ENCODE measurements around the gene GPATCH3.
"Not testable (repeated sequence)": the region's sequence is repeated elsewhere in the genome, so short reads cannot be mapped to it uniquely, and the experiment has no call there.

The GPATCH3 gene

GRCh38 chr1:26887125-26887524 is 13.1 kb downstream of the GPATCH3 start:
- peak; percentile 45 for DNase-seq (ENCODE audit: low read depth)
- no peak overlapping the region for H3K4me3 ChIP-seq (ENCODE audit: low read depth, low read length)
- peak; percentile 43 for TF ChIP-seq CTCF (IDR thresholded peaks at IDR 0.05; ENCODE audit: insufficient read depth, low read depth, low read length, missing control alignments)

- DNase-seq (ENCODE audit: low read depth) = no peak
- H3K4me3 ChIP-seq (ENCODE audit: low read depth, low read length) = no peak overlapping the region
- TF ChIP-seq CTCF (IDR thresholded peaks at IDR 0.05; ENCODE audit: insufficient read depth, low read depth, low read length, missing control alignments) = no peak
Observed at GRCh38 chr1:26882696-26883463, 17.4 kb downstream of the GPATCH3 start.

GRCh38 chr1:26881611-26882010 is 18.7 kb downstream of the GPATCH3 start:
- not testable (repeated sequence) for H3K4me3 ChIP-seq (ENCODE audit: low read depth, low read length); DNase-seq (ENCODE audit: low read depth)

GRCh38 chr1:26879793-26880192 is 20.5 kb downstream of the GPATCH3 start:
- TF ChIP-seq CTCF (IDR thresholded peaks at IDR 0.05; ENCODE audit: insufficient read depth, low read depth, low read length, missing control alignments) = no peak
- H3K4me3 ChIP-seq (ENCODE audit: low read depth, low read length) = no peak overlapping the region
- no peak for DNase-seq (ENCODE audit: low read depth)

GRCh38 chr1:26877326-26877725 is 22.9 kb downstream of the GPATCH3 start:
- no peak overlapping the region for H3K4me3 ChIP-seq (ENCODE audit: low read depth, low read length)
- DNase-seq (ENCODE audit: low read depth) = no peak
- TF ChIP-seq CTCF (IDR thresholded peaks at IDR 0.05; ENCODE audit: insufficient read depth, low read depth, low read length, missing control alignments) = no peak

GRCh38 chr1:26874896-26875295 is 25.4 kb downstream of the GPATCH3 start:
- no peak for TF ChIP-seq CTCF (IDR thresholded peaks at IDR 0.05; ENCODE audit: insufficient read depth, low read depth, low read length, missing control alignments)
- no peak overlapping the region for H3K4me3 ChIP-seq (ENCODE audit: low read depth, low read length)
- DNase-seq (ENCODE audit: low read depth) = no peak

- DNase-seq (ENCODE audit: low read depth) = not testable (repeated sequence)
Observed at GRCh38 chr1:26873097-26873496, 27.2 kb downstream of the GPATCH3 start.

More at GRCh38 chr1:26873097-26873496, 27.2 kb downstream of the GPATCH3 start:
- H3K4me3 ChIP-seq (ENCODE audit: low read depth, low read length) = not testable (repeated sequence)

Data from GM12865 (cell line).